Sciatic nerve (tissue), 2 donors: ENCODE data around the gene MVP. TPM values are rescaled to one million over a fixed set of nuclear protein-coding genes. Genes with fewer than 3 reads are reported as not detected.
A peak's percentile ranks its signal among the peaks of the same experiment; 100 is the strongest.
"Not testable (repeated sequence)": the region's sequence is repeated elsewhere in the genome, so short reads cannot be mapped to it uniquely, and the experiment has no call there.

Experiments
- ATAC-seq: fragments of 200-7000 bp; cut with Tn5 transposase; one replicate; pipeline ENCODE4 v1.9.1; 2020; ENCODE audit warnings: mild to moderate bottlenecking, moderate library complexity
- DNase-seq: peaks from one replicate; pipeline ENCODE4 v3.0.0-alpha.2; 2020; ENCODE audit warnings: low spot score
- intact Hi-C: fragments of 100-400 bp; cut with DNase I; formaldehyde crosslinking; loops from one replicate; pipeline ENCODE4 v1.14.2; 2022
- total RNA-seq: library from RNA; stranded (reverse); fragmentation: NEBNext Ultra II Directional; extraction: Animal tissue kit (Norgen Biotek cat#: 25700); gene quantifications from one replicate; pipeline ENCODE4 v1.2.1, GENCODE V29; 2021
- donor health status: DM: no; HTN: no; CAD: no.
- donor health status: DM: no; HTN: no; CAD: no.

Gene MVP
- 123 TPM for total RNA-seq

DNA sequence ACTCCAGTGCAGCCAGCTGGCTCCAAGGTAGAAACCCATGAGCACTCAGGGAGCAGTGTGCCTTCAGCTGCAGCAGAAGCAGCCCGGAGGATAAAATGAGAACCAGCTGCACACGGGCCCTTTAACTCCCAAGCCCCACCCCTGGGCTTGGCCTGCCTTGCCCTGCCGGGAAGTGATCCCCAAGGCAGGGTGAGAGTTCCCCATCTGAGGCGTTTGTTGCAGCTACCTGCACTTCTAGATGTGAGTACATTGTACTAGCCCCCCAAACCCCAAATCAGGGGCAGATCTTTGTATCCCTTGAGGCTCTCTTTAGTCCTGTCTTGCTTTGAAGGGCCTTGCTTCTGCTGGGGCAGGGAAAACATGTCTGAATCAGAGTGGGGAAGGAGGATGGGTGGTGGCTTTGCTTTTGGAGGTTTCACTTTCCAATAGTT is at the start of gene MVP:
Gene MVP, plus strand, starts transcription at position 192 of the 431 bp plus-strand sequence. CDS start 10,088 bp downstream, outside the sequence.
- peak; percentile 86 for DNase-seq
- ATAC-seq = peak; percentile 54
- intact Hi-C loops = no loop called here

DNA sequence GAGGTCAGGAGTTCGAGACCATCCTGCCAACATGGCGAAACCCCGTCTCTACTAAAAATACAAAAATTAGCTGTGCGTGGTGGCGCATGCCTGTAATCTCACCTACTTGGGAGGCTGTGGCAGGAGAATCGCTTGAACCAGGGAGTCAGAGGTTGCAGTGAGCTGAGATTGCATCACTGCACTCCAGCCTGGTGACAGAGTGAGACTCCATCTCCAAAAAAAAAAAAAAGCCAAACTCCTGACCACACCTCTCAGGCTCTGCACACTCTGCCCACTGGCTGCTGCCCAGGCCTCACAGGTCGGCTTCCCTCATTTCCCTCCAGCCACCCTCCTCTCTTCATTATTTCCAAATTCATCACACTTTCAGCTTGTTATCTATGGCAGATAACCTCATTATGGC is 47.9 kb upstream of the MVP start:
- ATAC-seq, intact Hi-C loops, DNase-seq: not testable (repeated sequence)

DNA sequence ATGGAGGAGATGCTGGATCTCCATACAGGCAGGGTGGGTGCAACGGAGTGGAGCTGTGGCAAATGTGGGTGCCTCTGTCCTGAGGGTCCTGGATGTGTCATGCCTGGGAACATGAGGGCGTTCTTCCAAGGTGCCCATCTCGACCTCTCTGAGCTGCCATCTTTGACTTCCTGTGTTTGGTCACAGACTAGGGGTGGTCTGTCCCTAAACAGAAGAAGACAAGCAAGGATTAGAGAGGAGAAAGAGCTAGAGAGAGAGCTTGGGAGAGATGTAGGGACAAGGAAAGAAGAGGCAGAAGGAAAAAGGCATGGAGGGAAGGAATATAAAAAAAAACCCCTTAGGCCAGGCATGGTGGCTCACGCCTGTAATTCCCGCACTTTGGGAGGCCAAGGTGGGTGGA is 45.5 kb upstream of the MVP start:
- DNase-seq (no peak), ATAC-seq (no peak)
- intact Hi-C loops = no loop called here

DNA sequence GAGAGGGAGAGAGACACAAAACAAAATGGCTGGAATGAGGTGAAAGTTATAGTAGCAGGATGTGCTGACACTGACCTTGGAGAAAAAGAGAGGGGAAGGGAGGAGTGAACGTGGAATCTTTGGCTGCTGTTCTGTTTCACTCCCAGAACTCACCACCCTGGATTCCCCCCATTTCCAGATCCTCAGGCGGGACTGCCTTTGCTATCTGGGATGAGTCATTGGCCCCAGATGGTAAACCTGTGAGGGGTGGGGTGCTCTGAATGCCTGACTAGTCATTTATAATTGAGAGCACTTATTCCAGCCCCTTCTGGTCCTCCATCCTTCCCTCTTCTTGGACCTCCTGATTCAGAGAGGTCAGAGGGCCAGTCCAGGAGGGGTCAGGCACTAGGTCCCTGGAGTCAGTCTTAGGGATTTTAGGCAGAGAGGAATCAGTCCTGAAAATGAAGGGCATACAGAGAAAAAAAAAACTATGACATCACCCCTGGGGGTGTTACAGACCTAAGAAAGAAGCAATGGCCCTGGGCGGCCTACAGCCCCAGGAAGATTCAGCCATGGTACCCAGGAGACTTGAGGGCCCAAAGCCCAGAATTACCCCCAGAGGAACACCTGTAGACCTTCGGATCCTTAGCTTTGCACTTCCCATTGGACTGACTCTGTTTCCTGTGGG is 44.4 kb upstream of the MVP start:
- intact Hi-C loops = no loop called here
- DNase-seq (no peak), ATAC-seq (no peak)

DNA sequence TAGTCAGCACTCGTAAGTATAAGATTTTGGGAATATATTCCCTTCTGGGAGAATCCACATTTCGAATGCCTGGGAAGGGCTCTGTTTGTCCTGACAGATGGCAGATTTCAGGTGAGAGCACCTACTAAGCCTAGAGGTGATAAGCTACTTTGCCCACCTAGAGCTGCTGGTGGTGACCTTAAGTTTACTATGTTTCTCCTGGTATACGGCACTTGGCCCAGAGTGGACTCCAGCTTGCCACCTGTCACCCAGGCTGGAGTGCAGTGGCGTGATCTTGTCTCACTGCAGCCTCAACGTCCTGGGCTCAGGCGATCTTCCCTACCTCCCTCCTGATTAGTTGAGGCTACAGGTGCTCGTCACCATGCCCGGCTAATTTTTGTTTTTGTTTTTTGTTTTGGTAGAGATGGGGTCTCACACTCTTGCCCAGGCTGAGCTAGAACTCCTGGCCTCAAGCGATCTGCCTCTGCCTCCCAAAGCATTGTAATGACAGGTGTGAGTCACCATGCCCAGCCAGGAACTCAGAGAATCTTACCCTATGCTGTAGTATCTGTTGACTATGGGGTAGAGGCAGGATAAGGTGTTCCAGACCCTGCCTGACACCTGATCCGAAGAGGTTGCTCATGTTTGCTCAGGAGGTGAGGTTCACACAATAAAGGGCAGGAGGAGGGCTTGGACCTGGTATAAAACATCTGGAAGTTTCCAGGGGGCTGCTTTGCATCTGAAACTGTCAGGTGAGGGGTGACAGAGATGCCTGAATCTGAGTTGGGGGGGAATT is 42.5 kb upstream of the MVP start, which contains the start of gene ZG16:
Gene ZG16, plus strand, starts transcription at position 681 of the 775 bp plus-strand sequence. CDS start 1,011 bp downstream, outside the sequence.
- intact Hi-C loops = no loop called here
- DNase-seq (no peak), ATAC-seq (no peak)

DNA sequence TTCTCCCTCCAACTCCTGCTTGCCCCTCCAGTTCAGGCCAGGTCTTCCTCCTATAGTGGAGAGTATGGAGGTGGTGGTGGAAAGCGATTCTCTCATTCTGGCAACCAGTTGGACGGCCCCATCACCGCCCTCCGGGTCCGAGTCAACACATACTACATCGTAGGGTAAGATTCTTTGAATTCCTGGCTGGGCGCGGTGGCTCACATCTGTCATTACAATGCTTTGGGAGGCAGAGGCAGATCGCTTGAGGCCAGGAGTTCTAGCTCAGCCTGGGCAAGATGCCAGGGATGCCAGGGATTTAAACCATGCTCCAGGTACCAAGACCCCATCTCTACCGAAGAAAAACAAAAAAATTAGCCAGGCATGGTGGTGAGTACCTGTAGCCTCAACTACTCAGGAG is 40.8 kb upstream of the MVP start:
- intact Hi-C loops = no loop called here
- DNase-seq (no peak), ATAC-seq (no peak)

DNA sequence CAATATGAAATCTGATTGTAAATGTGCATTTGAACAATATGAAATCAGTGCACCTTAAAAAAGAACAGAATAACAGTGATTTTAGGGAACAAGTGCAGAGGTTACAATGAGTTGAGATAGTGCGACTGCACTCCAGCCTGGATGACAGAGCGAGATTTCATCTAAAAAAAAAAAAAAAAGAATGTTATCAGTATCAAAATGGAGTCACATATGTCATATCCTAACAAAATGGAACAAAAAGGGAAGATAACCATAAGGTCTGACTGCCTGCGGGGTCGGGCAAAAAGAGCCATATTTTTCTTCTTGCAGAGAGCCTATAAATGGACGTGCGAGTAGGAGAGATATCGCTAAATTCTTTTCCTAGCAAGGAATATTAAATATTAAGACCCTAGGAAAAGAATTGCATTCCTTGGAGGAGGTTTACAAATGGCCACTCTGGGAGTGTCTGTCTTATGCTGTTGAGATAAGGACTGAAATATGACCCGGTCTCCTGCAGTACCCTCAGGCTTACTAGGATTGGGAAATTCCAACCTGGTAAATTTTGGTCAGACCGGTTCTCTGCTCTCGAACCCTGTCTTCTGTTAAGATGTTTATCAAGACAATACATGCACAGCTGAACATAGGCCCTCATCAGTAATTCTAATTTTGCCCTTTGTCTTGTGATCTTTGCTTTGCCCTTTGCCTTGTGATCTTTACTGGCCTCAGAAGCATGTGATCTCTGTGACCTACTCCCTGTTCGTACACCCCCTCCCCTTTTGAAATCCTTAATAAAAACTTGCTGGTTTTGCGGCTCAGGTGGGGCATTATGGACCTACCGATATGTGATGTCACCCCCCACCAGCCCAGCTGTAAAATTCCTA is 36.9 kb upstream of the MVP start:
- ATAC-seq, intact Hi-C loops, DNase-seq: not testable (repeated sequence)

DNA sequence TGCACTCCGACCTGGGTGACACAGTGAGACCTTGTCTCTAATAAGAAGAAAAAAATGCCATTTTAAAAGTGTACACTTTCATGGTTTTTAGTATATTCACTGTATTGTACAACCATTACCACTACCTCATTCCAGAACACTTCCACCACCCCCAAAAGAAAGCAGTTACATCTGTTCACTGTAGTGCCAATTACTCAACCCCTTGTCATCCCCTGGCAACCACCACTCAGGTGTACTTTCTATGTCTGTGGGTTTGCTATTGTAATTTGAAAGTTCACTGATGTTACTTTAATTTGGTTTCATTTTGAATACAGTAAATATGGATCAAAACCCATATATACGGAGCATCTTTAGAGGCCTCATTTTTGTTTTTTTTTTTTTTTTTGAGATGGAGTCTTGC is 36.1 kb upstream of the MVP start:
- intact Hi-C loops = no loop called here
- no peak for ATAC-seq
- no peak for DNase-seq

DNA sequence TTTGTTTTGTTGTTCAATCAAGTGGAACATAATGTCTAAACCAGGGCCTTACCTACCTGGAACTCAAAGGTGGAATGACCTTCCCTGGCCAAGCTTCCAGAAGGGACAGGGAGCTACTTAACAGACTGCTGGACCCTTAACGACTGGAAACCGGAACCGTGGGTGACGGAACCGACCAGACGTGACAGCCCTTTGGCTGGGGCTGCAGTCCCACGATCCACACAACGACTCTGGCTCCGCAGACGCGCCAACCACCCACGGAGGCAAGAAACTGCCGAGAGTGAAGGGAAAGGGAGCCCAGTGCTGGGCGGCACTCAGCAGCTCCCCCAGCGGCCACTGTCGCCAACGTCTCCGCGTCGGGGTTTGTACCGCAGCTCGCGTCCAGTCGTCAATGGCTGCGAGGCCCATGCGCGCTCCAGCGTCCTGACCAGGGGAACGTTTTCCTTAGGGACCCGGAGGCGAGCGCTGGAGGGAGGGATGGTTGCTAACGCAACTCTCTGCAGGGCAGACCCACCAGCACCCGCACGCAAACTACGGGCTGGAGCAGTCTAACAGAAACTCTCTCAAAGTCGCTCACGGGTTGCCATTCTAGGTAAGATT is 35.3 kb upstream of the MVP start:
- peak; percentile 88 for ATAC-seq
- DNase-seq = peak; percentile 87
- intact Hi-C loops = no loop called here

DNA sequence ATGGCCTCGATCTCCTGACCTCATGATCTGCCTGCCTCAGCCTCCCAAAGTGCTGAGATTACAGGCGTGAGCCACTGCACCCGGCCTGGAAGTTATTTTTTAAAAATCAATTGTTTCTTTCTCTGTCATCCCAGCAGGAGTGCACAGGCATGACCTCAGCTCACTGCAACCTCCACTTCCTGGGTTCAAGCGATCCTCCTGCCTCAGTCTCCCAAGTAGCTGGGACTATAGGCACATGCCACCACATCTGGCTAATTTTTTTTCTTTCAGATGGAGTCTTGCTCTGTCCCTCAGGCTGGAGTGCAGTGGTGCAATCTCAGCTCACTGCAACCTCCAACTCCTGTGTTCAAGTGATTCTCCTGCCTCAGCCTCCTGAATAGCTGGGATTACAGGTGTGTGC is 33.1 kb upstream of the MVP start:
- intact Hi-C loops, ATAC-seq, DNase-seq: not testable (repeated sequence)

DNA sequence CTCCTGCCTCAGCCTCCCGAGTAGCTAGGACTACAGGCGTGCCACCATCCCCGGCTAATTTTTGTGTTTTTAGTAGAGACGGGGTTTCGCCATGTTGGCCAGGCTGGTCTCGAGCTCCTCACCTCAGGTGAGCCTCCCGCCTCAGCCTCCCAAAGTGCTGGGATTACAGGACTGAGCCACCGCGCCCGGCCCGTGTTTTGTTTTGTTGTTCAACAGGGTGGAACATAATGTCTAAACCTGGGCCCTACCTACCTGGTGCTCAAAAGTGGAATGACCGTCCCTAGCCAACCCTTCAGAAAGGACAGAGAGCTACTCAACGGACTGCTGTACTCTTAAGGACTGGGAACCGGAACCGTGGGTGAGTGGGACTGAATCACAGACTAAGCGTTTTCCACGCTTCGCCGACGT is 30.5 kb upstream of the MVP start:
- ATAC-seq = no peak

DNA sequence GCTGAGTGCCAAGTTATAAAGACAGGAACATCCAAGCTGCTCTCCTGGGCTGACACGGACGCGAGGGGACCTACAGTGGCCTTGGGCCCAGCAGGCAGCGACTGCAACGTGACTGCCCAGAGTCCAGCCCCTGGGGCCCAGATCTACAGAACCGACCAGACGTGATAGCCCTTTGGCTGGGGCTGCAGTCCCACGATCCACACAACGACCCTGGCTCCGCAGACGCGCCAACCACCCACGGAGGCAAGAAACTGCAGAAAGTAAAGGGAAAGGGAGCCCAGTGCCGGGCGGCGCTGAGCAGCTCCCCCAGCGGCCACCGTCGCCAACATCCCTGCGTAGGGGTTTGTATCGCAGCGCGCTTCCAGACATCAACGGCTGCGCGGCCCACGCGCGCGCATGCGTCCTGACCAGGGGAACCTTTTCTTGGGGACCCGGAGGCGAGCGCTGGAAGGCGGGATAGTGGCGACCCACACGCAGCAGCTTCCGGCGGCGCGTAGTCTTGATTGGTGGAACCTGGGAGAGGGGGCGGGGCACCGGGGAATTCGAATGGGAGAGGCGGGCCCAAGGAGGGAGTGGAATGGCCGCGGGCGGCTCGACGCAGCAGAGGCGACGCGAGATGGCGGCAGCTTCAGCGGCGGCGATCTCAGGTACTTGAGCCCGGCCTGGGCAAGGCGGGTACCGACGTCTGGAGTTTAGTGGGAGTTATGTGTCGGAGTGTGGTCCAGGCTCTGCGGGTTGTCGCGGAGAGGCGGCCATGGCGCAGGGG is 29.9 kb upstream of the MVP start, which contains the start of gene KIF22:
Gene KIF22, plus strand, starts transcription at position 569 of the 766 bp plus-strand sequence. Its CDS starts 9 bp downstream, at position 578.
- intact Hi-C loops = no loop called here
- ATAC-seq (peak; percentile 99), DNase-seq (peak; percentile 100)

More for the DNA sequence above, 30.5 kb upstream of the MVP start:
- no peak for DNase-seq
- intact Hi-C loops = no loop called here

DNA sequence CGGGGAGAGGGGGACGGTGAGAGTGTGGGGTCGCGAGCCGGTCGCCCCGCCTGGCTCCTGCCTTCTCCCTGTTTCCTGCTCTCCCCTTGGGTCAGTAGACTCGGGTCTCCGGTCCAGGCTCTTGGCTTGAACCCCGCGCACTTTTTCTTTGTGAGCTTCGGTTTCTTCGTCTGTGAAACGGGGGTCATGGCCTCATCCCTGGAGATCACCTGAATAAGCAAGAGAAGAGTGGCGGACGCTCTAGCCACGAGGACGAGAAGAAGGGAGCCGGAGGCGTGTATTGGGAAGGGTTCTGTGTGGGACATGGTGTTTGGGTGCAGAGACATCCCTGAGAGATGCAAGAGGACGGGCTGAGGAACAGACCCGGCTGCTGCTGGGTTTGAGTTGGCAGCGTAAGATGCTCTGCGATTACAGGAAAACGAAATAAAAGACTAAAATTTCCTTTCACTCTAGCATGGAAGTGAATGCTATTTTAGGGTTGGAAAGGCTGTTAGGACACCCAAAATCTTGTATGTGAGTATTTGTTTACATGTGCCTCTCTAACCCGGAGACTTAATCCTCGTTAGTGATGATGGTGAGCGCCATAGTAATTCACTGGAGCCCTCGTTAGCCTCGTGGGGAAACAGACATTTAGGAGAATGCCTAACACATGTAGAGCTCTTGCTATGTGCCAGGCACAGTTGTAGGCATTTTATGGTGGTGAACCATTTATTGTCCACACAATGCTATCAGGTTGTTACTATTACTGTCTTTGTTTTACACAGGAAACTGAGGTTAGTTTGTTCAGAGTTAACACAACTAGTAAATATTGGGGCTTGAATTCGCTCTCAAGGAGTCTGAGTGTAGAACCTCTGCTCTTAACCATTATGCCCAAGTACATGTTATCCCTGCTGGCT is 29.1 kb upstream of the MVP start:
- DNase-seq (no peak), ATAC-seq (no peak)
- intact Hi-C loops = no loop called here

DNA sequence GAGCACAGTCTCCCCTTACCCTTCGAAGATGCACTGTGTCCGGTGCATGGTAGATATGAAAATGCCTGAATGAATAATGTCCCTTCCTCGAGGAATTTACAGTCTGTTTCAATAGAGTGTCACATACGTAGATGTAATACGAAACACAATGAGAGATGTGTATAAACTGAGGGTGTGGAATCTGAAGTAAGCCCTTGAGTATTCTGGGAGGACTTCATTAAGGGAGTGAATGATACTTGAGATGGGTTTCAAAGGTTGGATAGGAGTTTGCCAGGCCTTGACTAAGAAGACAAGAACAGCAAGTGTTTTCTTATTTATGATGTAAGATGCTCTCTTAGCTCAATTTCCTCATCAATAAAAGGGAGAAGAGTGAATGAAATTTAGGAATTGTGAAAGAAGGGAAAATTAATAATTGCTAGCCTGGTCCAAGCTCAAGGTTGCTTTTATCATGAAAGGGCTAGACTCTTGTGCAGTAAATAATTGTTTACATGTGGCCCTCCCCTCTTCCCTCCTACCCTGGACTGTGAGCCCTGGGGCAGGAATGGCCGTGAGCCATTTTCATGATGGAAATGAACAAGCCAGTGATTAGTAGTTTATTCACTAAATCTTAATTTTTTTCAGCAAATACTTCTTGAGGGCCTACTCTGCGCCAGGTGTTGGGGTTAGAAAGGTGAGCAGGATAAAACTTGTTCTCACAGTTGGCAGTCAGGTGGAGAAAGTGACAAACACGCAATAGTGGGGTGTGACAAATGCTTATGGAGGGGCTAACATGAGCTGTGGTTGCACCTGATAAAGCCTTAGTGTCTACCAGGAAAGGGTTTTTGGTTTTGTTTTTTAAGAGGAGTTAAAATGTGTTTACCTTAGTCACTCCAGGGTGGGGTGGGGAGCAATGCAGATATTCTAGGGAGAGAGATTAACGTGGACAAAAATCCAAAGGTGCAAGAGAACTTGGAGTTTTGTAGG is 28.1 kb upstream of the MVP start:
- no peak for ATAC-seq
- DNase-seq = no peak
- intact Hi-C loops = no loop called here

DNA sequence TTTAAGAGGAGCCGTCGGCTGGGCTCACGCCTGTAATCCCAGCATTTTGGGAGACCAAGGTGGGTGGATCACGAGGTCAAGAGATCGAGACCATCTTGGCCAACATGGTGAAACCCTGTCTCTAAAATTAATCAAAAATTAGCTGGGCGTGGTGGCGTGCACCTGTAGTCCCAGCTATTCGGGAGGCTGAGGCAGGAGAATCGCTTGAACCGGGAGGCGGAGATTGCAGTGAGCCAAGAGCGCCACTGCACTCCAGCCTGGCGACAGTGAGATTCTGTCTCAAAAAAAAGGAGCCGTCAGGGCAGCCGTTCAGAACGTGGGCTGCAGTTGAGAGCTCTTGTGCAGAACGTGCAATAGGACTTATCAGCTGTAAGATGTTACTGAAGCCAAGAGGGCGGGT is 27.1 kb upstream of the MVP start:
- intact Hi-C loops, ATAC-seq, DNase-seq: not testable (repeated sequence)

DNA sequence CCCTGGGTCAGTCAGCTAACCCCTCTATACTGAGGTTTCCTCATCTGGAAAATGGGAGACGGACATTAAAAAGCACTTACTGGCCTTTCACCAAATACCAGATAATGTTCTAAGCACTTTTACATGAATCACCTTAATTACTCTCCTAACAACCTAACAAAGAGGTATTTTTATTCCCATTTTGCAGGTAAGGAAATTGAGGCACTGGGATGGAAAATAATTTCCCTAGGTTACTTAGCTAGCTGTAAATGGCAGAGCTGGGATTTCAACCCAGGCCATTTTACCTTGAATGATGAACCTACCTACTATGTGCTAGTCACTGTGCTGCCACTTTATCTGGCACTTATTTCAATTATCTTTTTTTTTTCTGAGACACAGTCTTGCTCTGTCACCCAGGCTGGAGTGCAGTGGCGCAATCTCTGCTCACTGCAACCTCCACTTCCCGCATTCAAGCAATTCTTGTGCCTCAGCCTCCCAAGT is 26.0 kb upstream of the MVP start:
- ATAC-seq (no peak), DNase-seq (no peak)
- intact Hi-C loops = no loop called here
